CD14-positive monocyte (primary cell): ENCODE measurements around the gene LCE3B. TPM values are rescaled to one million over a fixed set of nuclear protein-coding genes. Genes with fewer than 3 reads are reported as not detected.

Source experiments
- DNase-seq, 3 donors: peaks; one replicate each; pipeline ENCODE4 v3.0.0-alpha.2; 2011 to 2022
- H2AFZ ChIP-seq: 2 replicates; pipeline ENCODE4 v1.6.0; 2012; ENCODE audit warnings: mild to moderate bottlenecking, low read depth, low read length, inconsistent platforms; ENCODE audit not compliant: insufficient read depth, poor library complexity, severe bottlenecking
- H3K27ac ChIP-seq, 2 donors: 1 replicate in 1 of 2; 2 replicates in 1 of 2; pipeline ENCODE4 v1.5.1; 2012 to 2013; ENCODE audit warnings: low read length in 2 of 2, control low read depth in 1 of 2, inconsistent platforms in 1 of 2, low read depth in 1 of 2, mild to moderate bottlenecking in 1 of 2
- H3K27me3 ChIP-seq, 2 donors: one replicate each; pipeline versions ENCODE4 v1.6.0 to v1.6.1; 2011 to 2013; ENCODE audit warnings: low read length in 2 of 2; ENCODE audit not compliant: control insufficient read depth in 2 of 2, insufficient read depth in 2 of 2
- H3K36me3 ChIP-seq, 2 donors: replicated peaks in 1 of 2; 1 replicate in 1 of 2; 2 replicates in 1 of 2; pipeline versions ENCODE4 v1.5.1 to v1.6.1; 2012 to 2013; ENCODE audit warnings: low read length in 2 of 2, control low read depth in 1 of 2, inconsistent platforms in 1 of 2, mild to moderate bottlenecking in 1 of 2; ENCODE audit not compliant: insufficient read depth in 2 of 2, control insufficient read depth in 1 of 2
- H3K4me1 ChIP-seq, 2 donors: 1 replicate in 1 of 2; 2 replicates in 1 of 2; pipeline versions ENCODE4 v1.5.1 to v1.6.1; 2012 to 2013; ENCODE audit warnings: low read length in 2 of 2, control low read depth in 1 of 2, inconsistent platforms in 1 of 2, mild to moderate bottlenecking in 1 of 2, moderate library complexity in 1 of 2; ENCODE audit not compliant: insufficient read depth in 2 of 2, control insufficient read depth in 1 of 2
- H3K4me2 ChIP-seq: replicated peaks from 2 replicates; pipeline ENCODE3; 2012; ENCODE audit warnings: low read length, moderate library complexity, mild to moderate bottlenecking; ENCODE audit not compliant: poor library complexity, severe bottlenecking; ENCODE audit errors: extremely low read depth
- H3K4me3 ChIP-seq, 3 experiments: fragments of 200-600 bp in 1 of 3; sonication (generic) in 1 of 3; replicated peaks in 1 of 3; 1 replicate in 2 of 3; 2 replicates in 1 of 3; pipeline ENCODE4 v1.5.1; 2011 to 2013; ENCODE audit warnings: low read length in 3 of 3, mild to moderate bottlenecking in 3 of 3, control low read depth in 2 of 3, low read depth in 2 of 3, inconsistent platforms in 1 of 3, moderate library complexity in 1 of 3
- H3K79me2 ChIP-seq: 2 replicates; pipeline ENCODE4 v1.6.0; 2012; ENCODE audit warnings: mild to moderate bottlenecking, control low read depth, inconsistent platforms, low read length, moderate library complexity; ENCODE audit not compliant: insufficient read depth
- H3K9ac ChIP-seq: 2 replicates; pipeline ENCODE4 v1.6.0; 2017; ENCODE audit warnings: low read length, mild to moderate bottlenecking; ENCODE audit not compliant: insufficient read depth, poor library complexity, severe bottlenecking
- H3K9me3 ChIP-seq, 2 donors: replicated peaks in 1 of 2; 1 replicate in 1 of 2; 2 replicates in 1 of 2; pipeline versions ENCODE4 v1.5.1 to v1.6.1; 2012 to 2013; ENCODE audit warnings: low read length in 2 of 2, control low read depth in 1 of 2; ENCODE audit not compliant: control insufficient read depth in 1 of 2, insufficient read depth in 1 of 2
- H4K20me1 ChIP-seq: 2 replicates; pipeline ENCODE4 v1.6.0; 2012; ENCODE audit warnings: mild to moderate bottlenecking, low read length, control low read depth, moderate library complexity; ENCODE audit not compliant: insufficient read depth
- H3K27ac Mint-ChIP-seq, 7 donors: one replicate each; pipeline ENCODE4 v1.8.0; 2020; ENCODE audit warnings: mild to moderate bottlenecking in 7 of 7, mixed read lengths in 7 of 7, moderate library complexity in 6 of 7, inconsistent platforms in 2 of 7
- H3K27me3 Mint-ChIP-seq, 3 donors: one replicate each; pipeline ENCODE4 v1.8.0; 2021 to 2022; ENCODE audit warnings: low read depth in 3 of 3, mild to moderate bottlenecking in 3 of 3, mixed read lengths in 3 of 3, moderate library complexity in 3 of 3, inconsistent platforms in 1 of 3
- H3K36me3 Mint-ChIP-seq, 2 donors: one replicate each; pipeline ENCODE4 v1.8.0; 2020; ENCODE audit warnings: mixed read lengths in 2 of 2, inconsistent platforms in 1 of 2, mild to moderate bottlenecking in 1 of 2
- H3K4me1 Mint-ChIP-seq: one replicate; pipeline ENCODE4 v1.8.0; 2020; ENCODE audit warnings: mild to moderate bottlenecking, mixed read lengths
- H3K4me3 Mint-ChIP-seq, 2 donors: one replicate each; pipeline ENCODE4 v1.8.0; 2020; ENCODE audit warnings: mild to moderate bottlenecking in 2 of 2, mixed read lengths in 2 of 2, moderate library complexity in 1 of 2
- H3K9me3 Mint-ChIP-seq, 7 donors: one replicate each; pipeline ENCODE4 v1.8.0; 2020 to 2022; ENCODE audit warnings: mixed read lengths in 7 of 7, mild to moderate bottlenecking in 6 of 7, moderate library complexity in 6 of 7, inconsistent platforms in 2 of 7
- WGBS: methylation state at CpG from one replicate; pipeline ENCODE4 v1.1.5; 2013; ENCODE audit warnings: missing lambda C conversion rate; ENCODE audit not compliant: insufficient coverage; 5-methylcytosine and 5-hydroxymethylcytosine counted together
- intact Hi-C, 2 donors: fragments of 100-400 bp; cut with micrococcal nuclease; formaldehyde crosslinking; loops; one replicate each; pipeline versions ENCODE4 v1.15.0 to v1.15.1; 2023
- polyA plus RNA-seq, 3 donors: library from polyadenylated mRNA; depleted of rRNA in 1 of 3; unstranded in 2 of 3; stranded (reverse) in 1 of 3; fragments of 300-500 nt in 2 of 3; fragments of >200 nt in 1 of 3; fragmentation: Illumina TruSeq in 2 of 3; gene quantifications; 1 replicate in 2 of 3; 2 replicates in 1 of 3; pipeline ENCODE4 v1.2.3, GENCODE V29; 2012 to 2021
- TF ChIP-seq, protein P1 (sequence below): fragments of 200-600 bp; IDR thresholded peaks from one replicate; pipeline ENCODE4 v1.8.0; 2022; ENCODE audit warnings: antibody characterized with exemption, mild to moderate bottlenecking

LCE3B gene
- polyA plus RNA-seq, 3 donors, result not detected

- Mint-ChIP-seq H3K27me3 (peaks cover 0 to 2% (median 1%) of the 10 kb centered on the region in 3 donors), H3K36me3 (no peaks in the 10 kb centered on the region), H3K9me3 (peaks cover 0 to 2% (median 0%) of the 10 kb centered on the region in 7 donors), H3K4me3 (no peak overlapping the region), H3K27ac (no peak overlapping the region), H3K4me1 (no peaks in the 10 kb centered on the region)
- TF ChIP-seq, protein P1, sequence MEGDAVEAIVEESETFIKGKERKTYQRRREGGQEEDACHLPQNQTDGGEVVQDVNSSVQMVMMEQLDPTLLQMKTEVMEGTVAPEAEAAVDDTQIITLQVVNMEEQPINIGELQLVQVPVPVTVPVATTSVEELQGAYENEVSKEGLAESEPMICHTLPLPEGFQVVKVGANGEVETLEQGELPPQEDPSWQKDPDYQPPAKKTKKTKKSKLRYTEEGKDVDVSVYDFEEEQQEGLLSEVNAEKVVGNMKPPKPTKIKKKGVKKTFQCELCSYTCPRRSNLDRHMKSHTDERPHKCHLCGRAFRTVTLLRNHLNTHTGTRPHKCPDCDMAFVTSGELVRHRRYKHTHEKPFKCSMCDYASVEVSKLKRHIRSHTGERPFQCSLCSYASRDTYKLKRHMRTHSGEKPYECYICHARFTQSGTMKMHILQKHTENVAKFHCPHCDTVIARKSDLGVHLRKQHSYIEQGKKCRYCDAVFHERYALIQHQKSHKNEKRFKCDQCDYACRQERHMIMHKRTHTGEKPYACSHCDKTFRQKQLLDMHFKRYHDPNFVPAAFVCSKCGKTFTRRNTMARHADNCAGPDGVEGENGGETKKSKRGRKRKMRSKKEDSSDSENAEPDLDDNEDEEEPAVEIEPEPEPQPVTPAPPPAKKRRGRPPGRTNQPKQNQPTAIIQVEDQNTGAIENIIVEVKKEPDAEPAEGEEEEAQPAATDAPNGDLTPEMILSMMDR, result no peak
- no peaks in the 10 kb centered on the region for H3K79me2 ChIP-seq
- intact Hi-C loops, result no loop called here
- DNase-seq, result no peak
- H3K27me3 ChIP-seq, result peaks cover 3 to 9% of the 10 kb centered on the region in 2 donors
- H4K20me1 ChIP-seq, result no peaks in the 10 kb centered on the region
- H3K36me3 ChIP-seq, result no peaks in the 10 kb centered on the region
- no peaks in the 10 kb centered on the region for H3K9me3 ChIP-seq
- H2AFZ ChIP-seq, result no peak overlapping the region
- H3K4me3 ChIP-seq, result no peak overlapping the region
- WGBS, result no CpG with 5 or more reads among the region's 1 CpG
- no peak overlapping the region for H3K4me2 ChIP-seq
- no peaks in the 10 kb centered on the region for H3K4me1 ChIP-seq
- H3K27ac ChIP-seq, result no peak overlapping the region
- H3K9ac ChIP-seq, result no peak overlapping the region
Measured at GRCh38 chr1:152585586-152585985, 28.0 kb upstream of the LCE3B start.

GRCh38 chr1:152596986-152597385, 16.6 kb upstream of the LCE3B start:
- H3K27ac Mint-ChIP-seq, result no peak overlapping the region
- Histone ChIP-seq H3K9me3 (peaks cover 7 to 12% of the 10 kb centered on the region in 2 donors), H3K4me2 (no peak overlapping the region), H3K27me3 (no peaks in the 10 kb centered on the region), H3K4me3 (no peak overlapping the region), H3K27ac (no peak overlapping the region), H3K79me2 (no peaks in the 10 kb centered on the region), H3K4me1 (no peaks in the 10 kb centered on the region), H3K9ac (no peak overlapping the region), H4K20me1 (no peaks in the 10 kb centered on the region), H3K36me3 (no peaks in the 10 kb centered on the region), H2AFZ (no peak overlapping the region)
- H3K9me3 Mint-ChIP-seq, result peaks cover 0 to 2% (median 0%) of the 10 kb centered on the region in 7 donors
- intact Hi-C loops, result no loop called here
- TF ChIP-seq, protein P1, result no peak
- peaks cover 0 to 2% (median 0%) of the 10 kb centered on the region in 3 donors for H3K27me3 Mint-ChIP-seq
- H3K4me3 Mint-ChIP-seq, result no peak overlapping the region
- no peaks in the 10 kb centered on the region for H3K4me1 Mint-ChIP-seq
- no peaks in the 10 kb centered on the region for H3K36me3 Mint-ChIP-seq
- no CpG with 5 or more reads among the region's 2 CpGs for WGBS
- DNase-seq, result no peak
